Testis (tissue), 3 donors: ENCODE results near the gene CAMK2G. TPM values are rescaled to one million over a fixed set of nuclear protein-coding genes. Genes with fewer than 3 reads are reported as not detected.

ENCODE experiments used
- DNase-seq: peaks from one replicate; pipeline ENCODE4 v3.0.0-alpha.2; 2019
- H3K27ac ChIP-seq, 2 donors: fragments of 200-600 bp; sonication (generic); one replicate each; pipeline ENCODE4 v1.5.1; 2019
- H3K27me3 ChIP-seq: fragments of 200-600 bp; sonication (generic); one replicate; pipeline ENCODE4 v1.5.1; 2019
- H3K36me3 ChIP-seq: fragments of 200-600 bp; sonication (generic); one replicate; pipeline ENCODE4 v1.5.1; 2017; ENCODE audit warnings: low read depth; ENCODE audit errors: missing control alignments
- H3K4me1 ChIP-seq: fragments of 200-600 bp; sonication (generic); one replicate; pipeline ENCODE4 v1.5.1; 2019
- H3K4me3 ChIP-seq, 2 donors: fragments of 200-600 bp; sonication (generic); one replicate each; pipeline ENCODE4 v1.5.1; 2017 to 2019
- H3K9me3 ChIP-seq: fragments of 200-600 bp; sonication (generic); one replicate; pipeline ENCODE4 v1.5.1; 2017
- CTCF ChIP-seq, 3 experiments: fragments of 450-650 bp in 2 of 3; fragments of 200-600 bp in 1 of 3; sonication (generic) in 1 of 3; IDR thresholded peaks; one replicate each; pipeline ENCODE4 v1.5.1; 2016 to 2019; ENCODE audit warnings: antibody characterized with exemption in 3 of 3, mild to moderate bottlenecking in 2 of 3, moderate library complexity in 1 of 3
- POLR2A ChIP-seq: fragments of 450-650 bp; IDR thresholded peaks from one replicate; pipeline ENCODE4 v1.6.1; 2017; ENCODE audit warnings: antibody characterized with exemption, mild to moderate bottlenecking, moderate library complexity
- WGBS, 2 donors: methylation state at CpG; one replicate each; pipeline ENCODE4 v1.1.5; 2018; 5-methylcytosine and 5-hydroxymethylcytosine counted together
- intact Hi-C: fragments of 100-400 bp; cut with DNase I; formaldehyde crosslinking; loops from one replicate; pipeline ENCODE4 v1.15.1; 2023; ENCODE audit warnings: low total_unique reads
- polyA plus RNA-seq: library from polyadenylated mRNA; stranded (reverse); fragments of 350-450 nt; fragmentation: Illumina TruSeq; extraction: RNeasy Lipid Tissue Mini Kit (QIAGEN cat#74804); gene quantifications from one replicate; pipeline ENCODE4 v1.2.3, GENCODE V29; 2014; ENCODE audit warnings: low read depth, low replicate concordance; ENCODE audit not compliant: insufficient read depth
- total RNA-seq, 2 donors: library from RNA; depleted of rRNA; stranded (reverse); fragments of >200 nt; gene quantifications; one replicate each; pipeline ENCODE4 v1.2.3, GENCODE V29; 2016

The CAMK2G gene
- total and polyA plus RNA-seq, 3 donors from 2014 or later = 16.5 to 29.7 (median 25.4) TPM

GRCh38 chr10:73827346-73828089, 46.8 kb downstream of the CAMK2G start:
- no peaks in the 10 kb centered on the region for H3K4me1 ChIP-seq
- no peaks in the 10 kb centered on the region for H3K27me3 ChIP-seq
- no peak overlapping the region for H3K4me3 ChIP-seq
- 90 to 91% methylated on average over 19 of the region's 19 CpGs for WGBS, 2 donors
- no peaks in the 10 kb centered on the region for H3K9me3 ChIP-seq
- intact Hi-C loops = no loop called here
- no peak for DNase-seq
- TF ChIP-seq CTCF (IDR thresholded peaks at IDR 0.05) (no peak), POLR2A (no peak)
- H3K27ac ChIP-seq = no peak overlapping the region
- H3K36me3 ChIP-seq = no peaks in the 10 kb centered on the region

GRCh38 chr10:73824146-73824725, 50.1 kb downstream of the CAMK2G start:
- no peaks in the 10 kb centered on the region for H3K36me3 ChIP-seq
- no peaks in the 10 kb centered on the region for H3K9me3 ChIP-seq
- no peaks in the 10 kb centered on the region for H3K4me1 ChIP-seq
- no peak for TF ChIP-seq CTCF (IDR thresholded peaks at IDR 0.05)
- no peak for DNase-seq
- no peak overlapping the region for H3K27ac ChIP-seq
- H3K27me3 ChIP-seq = no peaks in the 10 kb centered on the region
- 93 to 95% methylated on average over 10 to 14 of the region's 14 CpGs for WGBS, 2 donors
- no peak overlapping the region for H3K4me3 ChIP-seq
- intact Hi-C loops = no loop called here

GRCh38 chr10:73823391-73823790, 51.0 kb downstream of the CAMK2G start:
- Histone ChIP-seq H3K9me3 (no peaks in the 10 kb centered on the region), H3K27ac (no peak overlapping the region), H3K4me3 (no peak overlapping the region), H3K4me1 (no peaks in the 10 kb centered on the region), H3K36me3 (no peaks in the 10 kb centered on the region), H3K27me3 (no peaks in the 10 kb centered on the region)
- no peak for DNase-seq
- intact Hi-C loops = no loop called here
- 73 to 76% methylated on average over 7 of the region's 7 CpGs for WGBS, 2 donors
- TF ChIP-seq POLR2A = no peak
- TF ChIP-seq CTCF (IDR thresholded peaks at IDR 0.05) = no peak

- Histone ChIP-seq H3K4me3 (no peak overlapping the region), H3K36me3 (no peaks in the 10 kb centered on the region), H3K4me1 (no peaks in the 10 kb centered on the region), H3K27ac (no peak overlapping the region), H3K27me3 (no peaks in the 10 kb centered on the region), H3K9me3 (no peaks in the 10 kb centered on the region)
- no peak for DNase-seq
- intact Hi-C loops = no loop called here
- WGBS, 2 donors = 89 to 90% methylated on average over 7 to 20 of the region's 20 CpGs
- TF ChIP-seq POLR2A (no peak), CTCF (IDR thresholded peaks at IDR 0.05) (no peak)
Observed at GRCh38 chr10:73819513-73820093, 54.8 kb downstream of the CAMK2G start.
